Body of pancreas (tissue), 4 donors: ENCODE data around the gene DMBX1.

Experiments
- CTCF ChIP-seq, 7 experiments: fragments of 450-650 bp in 4 of 7; fragments of 200-600 bp in 3 of 7; sonication (generic) in 3 of 7; IDR thresholded peaks; one replicate each; pipeline ENCODE4 v1.5.1; 2016 to 2019; ENCODE audit warnings: antibody characterized with exemption in 7 of 7
- POLR2A ChIP-seq, 3 donors: fragments of 450-650 bp; IDR thresholded peaks; one replicate each; pipeline ENCODE4 v1.6.1; 2016; ENCODE audit warnings: antibody characterized with exemption in 3 of 3, mild to moderate bottlenecking in 2 of 3

- TF ChIP-seq POLR2A (IDR thresholded peaks at IDR 0.05) (no peak), CTCF (IDR thresholded peaks at IDR 0.05) (no peak)
These were observed 34.1 kb downstream of the DMBX1 start for GRCh38 chr1:46523496-46524353.
